ENCODE results near the gene PPP4R3C.
"Not testable (repeated sequence)": the region's sequence is repeated elsewhere in the genome, so short reads cannot be mapped to it uniquely, and the experiment has no call there.

The PPP4R3C gene

GRCh38 chrX:27445438-27445837 lies 17.7 kb downstream of the PPP4R3C start:
- Histone ChIP-seq H3K27ac (replicated peaks; ENCODE audit: low read length) (no peak overlapping the region), H2BK12ac (ENCODE audit: low read length) (no peak overlapping the region), H2AFZ (ENCODE audit: low read length) (no peak overlapping the region), H3K23ac (ENCODE audit: low read depth, low read length, poor library complexity) (no peak overlapping the region), H2BK15ac (ENCODE audit: low read length) (no peak overlapping the region), H3K79me1 (ENCODE audit: low read depth, low read length) (no peaks in the 10 kb centered on the region), H3K9ac (ENCODE audit: low read depth, low read length, poor library complexity) (no peak overlapping the region), H4K91ac (ENCODE audit: low read depth, low read length, poor library complexity) (no peak overlapping the region), H3K4me3 (ENCODE audit: low read length in 2 of 2) (no peak overlapping the region), H3K9me3 (replicated peaks in 1 of 2; ENCODE audit: control insufficient read depth in 2 of 2, insufficient read depth in 1 of 2, low read depth in 1 of 2, low read length in 2 of 2) (no peaks in the 10 kb centered on the region), H4K8ac (ENCODE audit: low read depth, low read length) (no peak overlapping the region), H3K4me1 (ENCODE audit: control insufficient read depth in 2 of 2, insufficient read depth in 1 of 2, low read depth in 1 of 2, low read length in 2 of 2) (no peaks in the 10 kb centered on the region), H3K4ac (ENCODE audit: low read length) (no peak overlapping the region), H3K4me2 (ENCODE audit: insufficient read depth, low read length, poor library complexity, severe bottlenecking) (no peak overlapping the region), H3K36me3 (replicated peaks in 1 of 2; ENCODE audit: control insufficient read depth in 2 of 2, insufficient read depth in 2 of 2, low read length in 2 of 2) (no peaks in the 10 kb centered on the region), H3K18ac (ENCODE audit: low read length) (no peak overlapping the region), H3K14ac (ENCODE audit: low read length) (no peak overlapping the region), H2BK5ac (ENCODE audit: low read length) (no peak overlapping the region), H3K27me3 (ENCODE audit: control insufficient read depth in 3 of 3, insufficient read depth in 3 of 3, low read depth in 1 of 3, low read length in 3 of 3) (no peaks in the 10 kb centered on the region), H2AK5ac (ENCODE audit: low read depth, low read length) (no peak overlapping the region), H2BK120ac (ENCODE audit: low read depth, low read length) (no peak overlapping the region)
- no CpG with 5 or more reads among the region's 2 CpGs for WGBS, 2 donors (ENCODE audit: extremely low coverage in 2 of 2, insufficient read length in 2 of 2, insufficient replicate concordance in 1 of 2)
- no peak for DNase-seq (ENCODE audit: low spot score)

DNA sequence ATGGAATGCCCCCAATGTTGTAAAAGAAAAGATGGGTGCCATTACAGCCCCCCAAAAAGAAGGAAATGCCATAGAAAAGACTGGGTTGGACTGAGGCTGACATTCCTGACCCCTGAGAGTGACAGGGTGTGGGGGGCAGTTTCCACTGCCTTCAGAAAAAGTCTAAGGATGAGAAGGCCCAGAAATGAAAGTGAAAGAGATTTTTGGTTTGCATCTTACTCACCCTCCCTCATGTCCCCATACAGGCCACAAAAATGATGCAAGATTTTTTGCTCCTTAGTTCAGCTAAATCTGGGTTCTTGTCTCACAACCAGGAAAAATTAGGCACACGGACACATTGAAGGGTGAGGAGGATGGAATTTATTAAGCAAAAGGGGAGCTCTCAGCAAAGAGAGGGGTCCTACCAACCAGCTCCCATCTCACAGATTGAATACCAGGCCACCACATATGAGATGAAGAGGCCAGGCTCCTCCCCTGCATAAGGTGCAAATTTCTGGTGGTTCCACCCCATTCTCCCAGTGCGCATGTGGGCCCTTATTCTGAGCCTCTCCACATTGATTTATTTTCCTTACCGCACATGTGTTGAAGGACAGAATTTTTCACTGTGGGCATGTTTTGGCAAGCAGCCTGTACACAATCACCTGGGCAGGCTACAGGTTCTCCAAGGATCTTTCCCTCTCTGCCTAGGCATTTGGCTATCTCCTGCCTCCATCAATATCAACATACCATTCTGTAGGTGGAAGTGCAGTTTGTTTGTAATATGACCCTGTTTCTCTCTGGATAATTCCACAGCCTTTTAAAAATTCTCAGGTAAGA lies 18.8 kb downstream of the PPP4R3C start:
- Histone ChIP-seq H3K36me3 (replicated peaks in 1 of 2; ENCODE audit: control insufficient read depth in 2 of 2, insufficient read depth in 2 of 2, low read length in 2 of 2) (no peaks in the 10 kb centered on the region), H3K27ac (replicated peaks; ENCODE audit: low read length) (no peak overlapping the region), H2BK12ac (ENCODE audit: low read length) (no peak overlapping the region), H2BK120ac (ENCODE audit: low read depth, low read length) (no peak overlapping the region), H3K23ac (ENCODE audit: low read depth, low read length, poor library complexity) (no peak overlapping the region), H2AFZ (ENCODE audit: low read length) (no peak overlapping the region), H2BK5ac (ENCODE audit: low read length) (no peak overlapping the region), H3K79me1 (ENCODE audit: low read depth, low read length) (no peaks in the 10 kb centered on the region), H3K14ac (ENCODE audit: low read length) (no peak overlapping the region), H4K8ac (ENCODE audit: low read depth, low read length) (no peak overlapping the region), H2BK15ac (ENCODE audit: low read length) (no peak overlapping the region), H3K27me3 (ENCODE audit: control insufficient read depth in 3 of 3, insufficient read depth in 3 of 3, low read depth in 1 of 3, low read length in 3 of 3) (no peaks in the 10 kb centered on the region), H3K4me2 (ENCODE audit: insufficient read depth, low read length, poor library complexity, severe bottlenecking) (no peak overlapping the region), H3K18ac (ENCODE audit: low read length) (no peak overlapping the region), H4K91ac (ENCODE audit: low read depth, low read length, poor library complexity) (no peak overlapping the region), H2AK5ac (ENCODE audit: low read depth, low read length) (no peak overlapping the region), H3K4me3 (ENCODE audit: low read length in 2 of 2) (no peak overlapping the region), H3K9ac (ENCODE audit: low read depth, low read length, poor library complexity) (no peak overlapping the region), H3K4me1 (ENCODE audit: control insufficient read depth in 2 of 2, insufficient read depth in 1 of 2, low read depth in 1 of 2, low read length in 2 of 2) (no peaks in the 10 kb centered on the region), H3K4ac (ENCODE audit: low read length) (no peak overlapping the region), H3K9me3 (replicated peaks in 1 of 2; ENCODE audit: control insufficient read depth in 2 of 2, insufficient read depth in 1 of 2, low read depth in 1 of 2, low read length in 2 of 2) (no peaks in the 10 kb centered on the region)
- DNase-seq (ENCODE audit: low spot score): no peak
- no CpG with 5 or more reads among the region's 3 CpGs for WGBS, 2 donors (ENCODE audit: extremely low coverage in 2 of 2, insufficient read length in 2 of 2, insufficient replicate concordance in 1 of 2)

DNA sequence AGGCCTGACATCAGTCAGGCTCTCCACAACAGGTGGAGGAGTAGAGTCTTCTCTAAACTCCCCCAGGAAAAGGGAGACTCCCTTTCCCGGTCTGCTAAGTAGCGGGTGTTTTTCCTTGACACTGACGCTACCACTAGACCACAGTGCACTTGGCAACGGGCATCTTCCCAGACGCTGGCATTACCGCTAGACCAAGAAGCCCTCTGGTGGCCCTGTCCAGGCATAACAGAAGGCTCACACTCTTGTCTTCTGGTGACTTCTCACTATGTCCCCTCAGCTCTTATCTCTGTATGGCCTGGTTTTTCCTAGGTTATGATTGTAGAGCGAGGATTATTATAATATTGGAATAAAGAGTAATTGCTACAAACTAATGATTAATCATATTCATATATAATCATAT lies 20.7 kb downstream of the PPP4R3C start:
- H2BK120ac ChIP-seq (ENCODE audit: low read depth, low read length); DNase-seq (ENCODE audit: low spot score); H2AFZ ChIP-seq (ENCODE audit: low read length): not testable (repeated sequence)

DNA sequence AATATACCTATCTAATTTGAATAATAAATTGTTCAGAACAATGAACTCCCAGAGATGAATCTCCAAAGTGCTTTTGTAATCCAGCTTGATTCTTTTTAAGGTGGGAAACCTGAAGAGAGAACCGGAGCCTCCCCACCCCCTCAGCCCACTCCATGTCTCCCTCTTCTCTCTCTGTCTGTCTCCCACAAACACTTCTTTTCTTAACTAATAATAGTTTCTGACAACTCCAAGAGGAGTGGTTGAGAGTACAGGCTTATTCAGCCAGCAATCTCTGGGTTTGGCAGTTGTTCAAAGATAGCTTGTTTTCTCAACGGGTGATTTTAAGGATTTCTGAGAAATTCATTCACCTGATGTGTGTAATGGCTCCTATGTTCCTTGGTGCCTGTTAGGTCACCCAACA lies 23.4 kb downstream of the PPP4R3C start:
- Histone ChIP-seq H3K27me3 (ENCODE audit: control insufficient read depth in 3 of 3, insufficient read depth in 3 of 3, low read depth in 1 of 3, low read length in 3 of 3) (peaks cover 0 to 4% (median 0%) of the 10 kb centered on the region in 3 experiments), H2BK5ac (ENCODE audit: low read length) (no peak overlapping the region), H4K8ac (ENCODE audit: low read depth, low read length) (no peak overlapping the region), H3K9ac (ENCODE audit: low read depth, low read length, poor library complexity) (no peak overlapping the region), H2BK12ac (ENCODE audit: low read length) (no peak overlapping the region), H2BK120ac (ENCODE audit: low read depth, low read length) (no peak overlapping the region), H3K23ac (ENCODE audit: low read depth, low read length, poor library complexity) (no peak overlapping the region), H3K18ac (ENCODE audit: low read length) (no peak overlapping the region), H3K36me3 (replicated peaks in 1 of 2; ENCODE audit: control insufficient read depth in 2 of 2, insufficient read depth in 2 of 2, low read length in 2 of 2) (no peaks in the 10 kb centered on the region), H4K91ac (ENCODE audit: low read depth, low read length, poor library complexity) (no peak overlapping the region), H3K9me3 (replicated peaks in 1 of 2; ENCODE audit: control insufficient read depth in 2 of 2, insufficient read depth in 1 of 2, low read depth in 1 of 2, low read length in 2 of 2) (no peaks in the 10 kb centered on the region), H2BK15ac (ENCODE audit: low read length) (no peak overlapping the region), H3K4me2 (ENCODE audit: insufficient read depth, low read length, poor library complexity, severe bottlenecking) (no peak overlapping the region), H3K4me1 (ENCODE audit: control insufficient read depth in 2 of 2, insufficient read depth in 1 of 2, low read depth in 1 of 2, low read length in 2 of 2) (no peaks in the 10 kb centered on the region), H3K4me3 (ENCODE audit: low read length in 2 of 2) (no peak overlapping the region), H3K27ac (replicated peaks; ENCODE audit: low read length) (no peak overlapping the region), H3K14ac (ENCODE audit: low read length) (no peak overlapping the region), H3K79me1 (ENCODE audit: low read depth, low read length) (no peaks in the 10 kb centered on the region), H2AFZ (ENCODE audit: low read length) (no peak overlapping the region), H2AK5ac (ENCODE audit: low read depth, low read length) (no peak overlapping the region), H3K4ac (ENCODE audit: low read length) (no peak overlapping the region)
- WGBS, 2 donors (ENCODE audit: extremely low coverage in 2 of 2, insufficient read length in 2 of 2, insufficient replicate concordance in 1 of 2): no CpG with 5 or more reads among the region's 2 CpGs
- no peak for DNase-seq (ENCODE audit: low spot score)

More for the DNA sequence above, 20.7 kb downstream of the PPP4R3C start:
- H3K4me3 ChIP-seq (ENCODE audit: low read length in 2 of 2); H3K18ac ChIP-seq (ENCODE audit: low read length); H2AK5ac ChIP-seq (ENCODE audit: low read depth, low read length); H4K91ac ChIP-seq (ENCODE audit: low read depth, low read length, poor library complexity); H3K36me3 ChIP-seq (replicated peaks in 1 of 2; ENCODE audit: control insufficient read depth in 2 of 2, insufficient read depth in 2 of 2, low read length in 2 of 2); H3K4me2 ChIP-seq (ENCODE audit: insufficient read depth, low read length, poor library complexity, severe bottlenecking); H3K4ac ChIP-seq (ENCODE audit: low read length); H3K27me3 ChIP-seq (ENCODE audit: control insufficient read depth in 3 of 3, insufficient read depth in 3 of 3, low read depth in 1 of 3, low read length in 3 of 3); H3K9ac ChIP-seq (ENCODE audit: low read depth, low read length, poor library complexity); H3K23ac ChIP-seq (ENCODE audit: low read depth, low read length, poor library complexity); H3K9me3 ChIP-seq (replicated peaks in 1 of 2; ENCODE audit: control insufficient read depth in 2 of 2, insufficient read depth in 1 of 2, low read depth in 1 of 2, low read length in 2 of 2); H3K14ac ChIP-seq (ENCODE audit: low read length); H2BK5ac ChIP-seq (ENCODE audit: low read length); H2BK15ac ChIP-seq (ENCODE audit: low read length); H4K8ac ChIP-seq (ENCODE audit: low read depth, low read length); H3K27ac ChIP-seq (replicated peaks; ENCODE audit: low read length); H2BK12ac ChIP-seq (ENCODE audit: low read length); H3K79me1 ChIP-seq (ENCODE audit: low read depth, low read length); H3K4me1 ChIP-seq (ENCODE audit: control insufficient read depth in 2 of 2, insufficient read depth in 1 of 2, low read depth in 1 of 2, low read length in 2 of 2): not testable (repeated sequence)
- no CpG with 5 or more reads among the region's 7 CpGs for WGBS, 2 donors (ENCODE audit: extremely low coverage in 2 of 2, insufficient read length in 2 of 2, insufficient replicate concordance in 1 of 2)

All from neuronal stem cell (in vitro differentiated cells).